Measurements from ENCODE around the gene GFI1. TPM values are rescaled to one million over a fixed set of nuclear protein-coding genes. Genes with fewer than 3 reads are reported as not detected.
"Not testable (repeated sequence)": the region's sequence is repeated elsewhere in the genome, so short reads cannot be mapped to it uniquely, and the experiment has no call there.

The GFI1 gene
- total and polyA plus RNA-seq, 12 donors: 0.11 to 0.93 (median 0.32) TPM; not detected in 1

DNA sequence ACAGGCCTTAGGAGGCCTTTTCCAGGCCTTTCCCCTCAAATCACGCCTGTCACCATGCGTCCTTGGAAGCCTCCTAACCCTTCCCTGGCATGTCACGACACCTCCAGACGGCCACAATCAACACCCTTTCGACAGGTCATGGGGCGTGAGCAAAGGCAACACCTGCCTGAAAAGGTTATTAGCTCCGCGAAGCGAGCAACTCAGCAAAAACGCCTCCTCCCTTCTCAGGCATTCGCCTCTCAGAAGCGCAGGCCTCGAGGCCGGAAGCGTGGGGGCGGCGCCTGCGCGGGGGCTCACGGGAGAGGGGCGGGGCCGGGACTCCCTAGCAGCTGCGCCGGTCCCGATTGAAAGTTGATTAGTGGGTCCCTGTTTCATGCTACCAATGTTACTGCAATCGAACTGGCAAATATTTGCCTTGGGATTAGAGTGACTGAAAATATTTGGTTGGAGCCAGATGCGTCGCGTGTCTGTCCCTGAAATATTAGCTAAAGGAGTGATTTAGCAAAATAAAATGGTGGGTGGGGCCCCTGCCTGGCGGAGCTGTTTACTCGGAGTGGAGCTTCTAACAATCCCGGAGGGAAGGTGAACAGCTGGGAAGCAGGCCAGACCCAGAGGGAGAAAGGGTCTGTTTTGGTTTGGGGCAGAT, 44.9 kb downstream of the GFI1 start:
- intact Hi-C loops (cut with DNase I): no loop called here
- Histone ChIP-seq H3K27ac (no peak overlapping the region), H3K4me1 (replicated peaks in 1 of 2) (no peaks in the 10 kb centered on the region), H3K4me3 (no peak overlapping the region), H3K9me3 (replicated peaks in 1 of 3) (no peaks in the 10 kb centered on the region), H3K36me3 (replicated peaks in 1 of 2) (no peaks in the 10 kb centered on the region), H3K27me3 (no peaks in the 10 kb centered on the region)
- 73 to 85% (median 81%) methylated on average over 17 to 32 of the region's 32 CpGs for WGBS, 4 donors
- no peak for TF ChIP-seq POLR2A (IDR thresholded peaks at IDR 0.05)
- TF ChIP-seq, protein P1, sequence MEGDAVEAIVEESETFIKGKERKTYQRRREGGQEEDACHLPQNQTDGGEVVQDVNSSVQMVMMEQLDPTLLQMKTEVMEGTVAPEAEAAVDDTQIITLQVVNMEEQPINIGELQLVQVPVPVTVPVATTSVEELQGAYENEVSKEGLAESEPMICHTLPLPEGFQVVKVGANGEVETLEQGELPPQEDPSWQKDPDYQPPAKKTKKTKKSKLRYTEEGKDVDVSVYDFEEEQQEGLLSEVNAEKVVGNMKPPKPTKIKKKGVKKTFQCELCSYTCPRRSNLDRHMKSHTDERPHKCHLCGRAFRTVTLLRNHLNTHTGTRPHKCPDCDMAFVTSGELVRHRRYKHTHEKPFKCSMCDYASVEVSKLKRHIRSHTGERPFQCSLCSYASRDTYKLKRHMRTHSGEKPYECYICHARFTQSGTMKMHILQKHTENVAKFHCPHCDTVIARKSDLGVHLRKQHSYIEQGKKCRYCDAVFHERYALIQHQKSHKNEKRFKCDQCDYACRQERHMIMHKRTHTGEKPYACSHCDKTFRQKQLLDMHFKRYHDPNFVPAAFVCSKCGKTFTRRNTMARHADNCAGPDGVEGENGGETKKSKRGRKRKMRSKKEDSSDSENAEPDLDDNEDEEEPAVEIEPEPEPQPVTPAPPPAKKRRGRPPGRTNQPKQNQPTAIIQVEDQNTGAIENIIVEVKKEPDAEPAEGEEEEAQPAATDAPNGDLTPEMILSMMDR (IDR thresholded peaks at IDR 0.05): no peak
- DNase-seq: no peak

GRCh38 chr1:92441316-92441696, 45.4 kb downstream of the GFI1 start:
- Histone ChIP-seq H3K27me3 (no peaks in the 10 kb centered on the region), H3K4me3 (no peak overlapping the region), H3K27ac (no peak overlapping the region), H3K36me3 (replicated peaks in 1 of 2) (no peaks in the 10 kb centered on the region), H3K4me1 (replicated peaks in 1 of 2) (no peaks in the 10 kb centered on the region), H3K9me3 (replicated peaks in 1 of 3) (no peaks in the 10 kb centered on the region)
- 86 to 93% (median 92%) methylated on average over 9 of the region's 9 CpGs for WGBS, 4 donors
- intact Hi-C loops (cut with DNase I): no loop called here
- TF ChIP-seq POLR2A (IDR thresholded peaks at IDR 0.05): no peak
- TF ChIP-seq, protein P1 (IDR thresholded peaks at IDR 0.05): no peak
- no peak for DNase-seq

- Histone ChIP-seq H3K4me1 (replicated peaks in 1 of 2) (no peaks in the 10 kb centered on the region), H3K27ac (no peak overlapping the region), H3K36me3 (replicated peaks in 1 of 2) (no peaks in the 10 kb centered on the region), H3K27me3 (no peaks in the 10 kb centered on the region), H3K4me3 (no peak overlapping the region), H3K9me3 (replicated peaks in 1 of 3) (no peaks in the 10 kb centered on the region)
- intact Hi-C loops (cut with DNase I): no loop called here
- no peak for DNase-seq
- 76 to 100% (median 93%) methylated on average over 1 of the region's 1 CpG for WGBS, 4 donors
- TF ChIP-seq, protein P1 (IDR thresholded peaks at IDR 0.05): no peak
- TF ChIP-seq POLR2A (IDR thresholded peaks at IDR 0.05): no peak
Measured at GRCh38 chr1:92439291-92439690, 47.4 kb downstream of the GFI1 start.

DNA sequence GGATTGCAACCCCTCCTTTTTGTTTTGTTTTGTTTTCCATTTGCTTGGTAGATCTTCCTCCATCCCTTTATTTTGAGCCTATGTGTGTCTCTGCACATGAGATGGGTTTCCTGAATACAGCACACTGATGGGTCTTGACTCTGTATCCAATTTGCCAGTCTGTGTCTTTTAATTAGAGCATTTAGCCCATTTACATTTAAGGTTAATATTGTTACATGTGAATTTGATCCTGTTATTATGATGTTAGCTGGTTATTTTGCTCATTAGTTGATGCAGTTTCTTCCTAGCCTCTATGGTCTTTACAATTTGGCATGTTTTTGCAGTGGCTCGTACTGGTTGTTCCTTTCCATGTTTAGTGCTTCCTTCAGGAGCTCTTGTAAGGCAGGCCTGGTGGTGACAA, 52.2 kb downstream of the GFI1 start:
- intact Hi-C loops (cut with DNase I); H3K27me3 ChIP-seq; H3K27ac ChIP-seq; DNase-seq; H3K36me3 ChIP-seq (replicated peaks in 1 of 2); H3K9me3 ChIP-seq (replicated peaks in 1 of 3); H3K4me1 ChIP-seq (replicated peaks in 1 of 2); H3K4me3 ChIP-seq: not testable (repeated sequence)
- WGBS, 4 donors: 64 to 87% (median 72%) methylated on average over 1 of the region's 1 CpG

GRCh38 chr1:92430030-92430429, 56.7 kb downstream of the GFI1 start:
- no peak for DNase-seq
- Histone ChIP-seq H3K4me3 (no peak overlapping the region), H3K27ac (no peak overlapping the region), H3K4me1 (replicated peaks in 1 of 2) (no peaks in the 10 kb centered on the region), H3K27me3 (no peaks in the 10 kb centered on the region), H3K9me3 (replicated peaks in 1 of 3) (no peaks in the 10 kb centered on the region), H3K36me3 (replicated peaks in 1 of 2) (no peaks in the 10 kb centered on the region)
- no peak for TF ChIP-seq POLR2A (IDR thresholded peaks at IDR 0.05)
- TF ChIP-seq, protein P1 (IDR thresholded peaks at IDR 0.05): no peak
- WGBS, 4 donors: 71 to 95% (median 79%) methylated on average over 1 of the region's 1 CpG
- intact Hi-C loops (cut with DNase I): no loop called here

Measured in adrenal gland (tissue), 12 donors.